WI38 (cell line): ENCODE data around the gene BICDL2.

Experiments
- H3K4me3 ChIP-seq: 2 replicates; pipeline ENCODE4 v1.5.1; 2011; ENCODE audit warnings: low read depth, mild to moderate bottlenecking, control low read depth, low read length
- TF ChIP-seq, protein P1 (sequence below): IDR thresholded peaks from 2 replicates; pipeline ENCODE4 v1.5.1; 2012; ENCODE audit warnings: low read depth, mild to moderate bottlenecking, control low read depth, low read length

Gene BICDL2

DNA sequence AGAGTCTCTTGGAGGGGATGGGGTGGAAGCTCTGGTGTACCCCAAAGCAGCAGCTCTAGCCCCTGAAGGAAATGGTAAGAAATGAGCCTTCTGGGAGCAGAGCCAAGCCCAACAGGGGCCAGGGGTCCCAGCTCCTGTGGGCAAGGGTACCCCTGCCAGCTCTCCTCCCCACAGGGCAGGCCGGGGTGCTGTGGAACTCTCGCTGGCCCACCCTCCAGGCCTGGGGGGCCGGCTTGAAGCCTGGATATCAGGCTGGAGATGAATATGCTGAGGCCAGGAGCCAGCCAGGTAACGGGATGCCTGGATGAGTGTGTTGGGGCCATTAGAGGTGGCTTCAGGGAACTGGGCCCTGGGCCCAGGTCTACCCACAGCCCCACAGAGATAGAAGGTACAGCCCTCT is 36.2 kb downstream of the BICDL2 start:
- no peak overlapping the region for H3K4me3 ChIP-seq
- TF ChIP-seq, protein P1, sequence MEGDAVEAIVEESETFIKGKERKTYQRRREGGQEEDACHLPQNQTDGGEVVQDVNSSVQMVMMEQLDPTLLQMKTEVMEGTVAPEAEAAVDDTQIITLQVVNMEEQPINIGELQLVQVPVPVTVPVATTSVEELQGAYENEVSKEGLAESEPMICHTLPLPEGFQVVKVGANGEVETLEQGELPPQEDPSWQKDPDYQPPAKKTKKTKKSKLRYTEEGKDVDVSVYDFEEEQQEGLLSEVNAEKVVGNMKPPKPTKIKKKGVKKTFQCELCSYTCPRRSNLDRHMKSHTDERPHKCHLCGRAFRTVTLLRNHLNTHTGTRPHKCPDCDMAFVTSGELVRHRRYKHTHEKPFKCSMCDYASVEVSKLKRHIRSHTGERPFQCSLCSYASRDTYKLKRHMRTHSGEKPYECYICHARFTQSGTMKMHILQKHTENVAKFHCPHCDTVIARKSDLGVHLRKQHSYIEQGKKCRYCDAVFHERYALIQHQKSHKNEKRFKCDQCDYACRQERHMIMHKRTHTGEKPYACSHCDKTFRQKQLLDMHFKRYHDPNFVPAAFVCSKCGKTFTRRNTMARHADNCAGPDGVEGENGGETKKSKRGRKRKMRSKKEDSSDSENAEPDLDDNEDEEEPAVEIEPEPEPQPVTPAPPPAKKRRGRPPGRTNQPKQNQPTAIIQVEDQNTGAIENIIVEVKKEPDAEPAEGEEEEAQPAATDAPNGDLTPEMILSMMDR = no peak

DNA sequence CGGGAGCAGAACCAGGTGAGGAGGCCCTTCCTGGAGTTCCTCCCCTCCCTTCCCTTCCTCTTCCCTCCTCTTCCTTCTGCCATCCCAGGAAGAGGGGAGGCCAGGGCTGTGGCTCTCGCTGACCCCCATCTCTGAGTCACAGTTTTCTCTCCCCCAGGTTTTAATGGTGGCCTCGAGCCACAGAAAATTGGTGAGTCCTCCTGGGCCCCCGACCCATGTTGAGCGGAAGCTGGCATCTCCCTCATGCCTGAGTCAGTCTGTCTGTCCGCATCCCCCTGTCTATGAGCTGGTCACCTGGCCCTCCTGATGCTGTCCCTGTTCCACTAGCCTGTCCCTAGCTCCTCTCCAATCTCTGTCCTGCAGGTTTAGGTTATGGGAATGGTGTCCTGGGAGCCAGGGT is 36.8 kb downstream of the BICDL2 start:
- no peak overlapping the region for H3K4me3 ChIP-seq
- TF ChIP-seq, protein P1 = no peak

DNA sequence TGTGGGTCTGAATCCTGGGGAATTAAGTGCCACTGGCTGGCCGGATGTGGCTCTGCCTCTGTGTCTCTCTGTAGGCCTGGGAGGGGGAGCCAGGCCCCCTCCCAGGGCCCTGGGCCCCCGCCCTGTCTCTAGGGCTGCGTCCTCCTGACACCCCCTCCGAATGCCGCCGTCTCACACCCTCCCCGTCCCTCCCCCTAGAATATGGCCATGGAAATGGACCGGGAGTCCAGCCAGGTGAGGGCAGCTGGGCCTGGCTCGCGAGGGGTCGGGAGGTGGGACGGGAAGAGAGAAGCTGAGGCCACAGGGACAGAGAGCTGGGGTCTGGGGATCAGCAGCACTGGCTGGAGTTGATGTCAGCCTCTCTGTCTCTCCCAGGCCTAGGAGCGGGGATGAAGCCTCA is 40.4 kb downstream of the BICDL2 start:
- no peak overlapping the region for H3K4me3 ChIP-seq
- TF ChIP-seq, protein P1 = no peak

DNA sequence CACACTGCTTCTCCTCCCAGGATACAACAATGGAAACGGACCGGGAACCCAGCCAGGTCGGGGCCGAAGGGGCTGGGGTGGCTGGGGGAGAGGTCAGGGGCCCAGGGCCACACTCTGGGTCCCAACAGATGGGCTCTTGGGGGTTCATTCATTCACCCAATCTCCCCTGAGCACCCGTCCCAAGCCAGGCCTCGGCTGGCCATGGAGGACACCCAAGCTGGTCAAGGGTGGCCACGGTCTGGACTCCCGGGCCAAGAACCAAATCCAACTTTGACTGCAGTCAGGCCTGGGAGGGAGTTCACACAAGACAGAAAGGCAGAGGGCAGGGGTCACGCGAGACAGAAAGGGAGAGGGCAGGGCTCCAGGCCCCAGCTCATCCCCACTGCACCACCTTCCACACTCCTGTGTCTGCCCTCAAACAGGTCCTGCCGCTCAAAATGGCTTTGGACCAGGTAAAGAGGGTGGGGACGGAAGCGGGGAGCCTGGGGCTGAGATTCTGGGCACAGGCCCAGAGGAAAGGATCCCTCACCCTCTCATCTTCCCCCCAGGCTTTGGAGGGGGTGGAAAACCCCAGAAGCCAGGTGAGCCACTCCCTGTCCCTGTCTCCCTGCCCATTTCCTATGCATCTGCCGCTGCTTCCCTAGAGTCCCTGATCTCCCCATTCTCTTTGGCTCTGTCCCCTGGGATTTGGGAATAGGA is 44.2 kb downstream of the BICDL2 start:
- TF ChIP-seq, protein P1 = no peak
- no peak overlapping the region for H3K4me3 ChIP-seq

DNA sequence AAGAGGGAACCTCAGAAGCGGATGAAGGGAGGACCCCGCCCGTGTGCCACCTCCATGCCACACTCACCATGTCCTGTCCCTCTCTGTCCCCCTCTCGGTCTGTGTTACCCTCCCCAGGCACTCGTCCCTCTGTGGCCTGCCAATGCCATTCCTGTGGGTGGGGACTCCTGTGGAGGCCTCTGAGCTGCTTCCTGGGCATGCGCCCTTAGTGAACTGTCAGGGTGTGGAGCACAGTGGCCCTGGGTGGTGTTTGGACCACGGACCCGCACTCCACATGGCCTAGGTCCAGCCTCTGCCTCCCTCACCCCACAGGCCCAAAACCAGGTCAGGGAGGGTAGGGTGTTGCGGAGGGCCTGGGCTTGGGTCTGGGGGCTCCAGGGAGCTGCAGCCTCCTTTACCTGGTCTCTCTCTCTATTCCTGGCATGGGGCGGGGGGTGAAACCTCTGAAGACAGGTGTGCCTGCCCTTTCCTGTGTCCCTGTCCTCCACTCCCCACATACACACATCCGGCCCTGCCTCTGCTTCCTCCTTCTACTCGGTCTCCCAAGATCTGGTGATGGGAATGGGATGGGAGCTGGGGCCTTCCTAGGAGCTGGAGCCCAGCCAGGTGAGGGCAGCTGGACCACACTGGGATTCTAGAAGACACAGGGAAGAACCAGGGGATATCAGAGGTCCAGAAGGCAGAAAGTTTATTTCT is 45.0 kb downstream of the BICDL2 start:
- TF ChIP-seq, protein P1 = no peak
- H3K4me3 ChIP-seq = no peak overlapping the region

DNA sequence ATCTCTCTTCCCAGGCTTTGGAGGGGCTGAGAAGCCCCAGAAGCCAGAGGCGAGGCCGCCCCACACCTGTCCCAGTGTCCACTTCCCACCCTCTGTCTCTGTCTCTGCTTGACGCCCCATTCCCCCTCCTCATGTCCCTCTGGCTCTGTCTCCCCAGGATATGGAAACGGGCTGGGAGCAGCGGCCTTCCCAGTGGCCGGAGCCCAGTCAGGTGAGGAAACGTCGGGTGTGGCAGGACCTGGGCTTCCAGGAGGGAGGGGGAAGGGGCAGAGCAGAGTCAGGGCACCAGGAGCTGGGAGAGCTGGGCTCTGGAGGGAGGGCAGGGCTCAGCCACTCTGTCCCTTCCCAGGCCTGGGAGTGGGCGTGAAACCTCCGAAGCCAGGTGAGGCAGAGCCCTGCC is 45.9 kb downstream of the BICDL2 start:
- no peak overlapping the region for H3K4me3 ChIP-seq
- TF ChIP-seq, protein P1 = no peak

DNA sequence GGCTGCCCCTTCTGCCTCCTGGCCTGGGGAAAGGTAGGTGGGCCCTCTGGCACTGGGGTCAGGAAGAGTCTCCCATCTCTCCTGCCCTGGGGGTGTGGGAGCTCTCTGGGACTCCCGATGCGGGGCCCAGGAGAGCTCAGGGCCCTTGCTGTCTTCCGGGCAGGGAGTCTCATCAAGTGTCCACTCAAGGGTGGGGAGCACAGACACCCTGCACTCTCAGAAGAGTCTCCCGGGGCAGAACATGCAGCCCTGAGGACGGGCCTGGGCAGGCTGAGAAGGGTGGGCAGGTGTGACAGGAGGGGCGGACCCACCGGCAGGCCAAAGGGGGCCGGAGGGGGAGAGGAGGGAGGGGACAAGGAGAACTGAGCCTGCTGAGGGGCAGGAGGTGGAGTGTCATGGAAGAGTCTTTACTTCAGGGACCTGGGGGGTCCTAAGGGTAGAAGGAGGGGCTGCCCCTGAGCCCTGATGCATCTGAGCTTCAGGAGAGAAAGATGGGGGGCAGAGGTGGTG is 48.1 kb downstream of the BICDL2 start:
- no peak overlapping the region for H3K4me3 ChIP-seq
- TF ChIP-seq, protein P1 = no peak
